ENCODE results near the gene LRRIQ3.
"Not testable (repeated sequence)": the region's sequence is repeated elsewhere in the genome, so short reads cannot be mapped to it uniquely, and the experiment has no call there.

Gene LRRIQ3

GRCh38 chr1:74199504-74199903 lies 1.5 kb upstream of the LRRIQ3 start:
- no peak overlapping the region for H3K27ac ChIP-seq
- no peaks in the 10 kb centered on the region for H3K36me3 ChIP-seq (replicated peaks)
- no peak overlapping the region for H3K4me3 ChIP-seq (ENCODE audit: low read depth, low read length)
- H3K27me3 ChIP-seq (replicated peaks): no peaks in the 10 kb centered on the region
- in situ Hi-C loops (cut with HindIII; ENCODE audit: low pct_ligation_motif_present, low sequenced_read_pairs): no loop called here
- TF ChIP-seq CTCF (IDR thresholded peaks at IDR 0.05; ENCODE audit: low read depth, low read length, missing control alignments): no peak
- DNase-seq: no peak

GRCh38 chr1:74197255-74197654 lies 721 bp downstream of the LRRIQ3 start:
- in situ Hi-C loops (cut with HindIII; ENCODE audit: low pct_ligation_motif_present, low sequenced_read_pairs): no loop called here
- no peak for TF ChIP-seq CTCF (IDR thresholded peaks at IDR 0.05; ENCODE audit: low read depth, low read length, missing control alignments)
- peak overlapping the region; percentile 62 for H3K27ac ChIP-seq
- no peaks in the 10 kb centered on the region for H3K27me3 ChIP-seq (replicated peaks)
- DNase-seq: no peak
- H3K4me3 ChIP-seq (ENCODE audit: low read depth, low read length): peak overlapping the region; percentile 89
- no peaks in the 10 kb centered on the region for H3K36me3 ChIP-seq (replicated peaks)

- Histone ChIP-seq H3K4me3 (ENCODE audit: low read depth, low read length) (no peak overlapping the region), H3K27ac (no peak overlapping the region), H3K27me3 (replicated peaks) (no peaks in the 10 kb centered on the region), H3K36me3 (replicated peaks) (no peaks in the 10 kb centered on the region)
- in situ Hi-C loops (cut with HindIII; ENCODE audit: low pct_ligation_motif_present, low sequenced_read_pairs): no loop called here
- TF ChIP-seq CTCF (IDR thresholded peaks at IDR 0.05; ENCODE audit: low read depth, low read length, missing control alignments): no peak
- no peak for DNase-seq
These were observed 2.6 kb downstream of the LRRIQ3 start for GRCh38 chr1:74195339-74195738.

- TF ChIP-seq CTCF (IDR thresholded peaks at IDR 0.05; ENCODE audit: low read depth, low read length, missing control alignments): no peak
- H3K27me3 ChIP-seq (replicated peaks): no peaks in the 10 kb centered on the region
- H3K4me3 ChIP-seq (ENCODE audit: low read depth, low read length): no peak overlapping the region
- no peak overlapping the region for H3K27ac ChIP-seq
- in situ Hi-C loops (cut with HindIII; ENCODE audit: low pct_ligation_motif_present, low sequenced_read_pairs): no loop called here
- peak; percentile 45 for DNase-seq
- no peaks in the 10 kb centered on the region for H3K36me3 ChIP-seq (replicated peaks)
These were observed 4.1 kb downstream of the LRRIQ3 start for GRCh38 chr1:74193908-74194307.

- Histone ChIP-seq H3K27me3 (replicated peaks) (no peaks in the 10 kb centered on the region), H3K4me3 (ENCODE audit: low read depth, low read length) (no peak overlapping the region), H3K27ac (no peak overlapping the region), H3K36me3 (replicated peaks) (no peaks in the 10 kb centered on the region)
- DNase-seq: peak; percentile 18
- in situ Hi-C loops (cut with HindIII; ENCODE audit: low pct_ligation_motif_present, low sequenced_read_pairs): no loop called here
- TF ChIP-seq CTCF (IDR thresholded peaks at IDR 0.05; ENCODE audit: low read depth, low read length, missing control alignments): no peak
These were observed 17.5 kb downstream of the LRRIQ3 start for GRCh38 chr1:74180490-74180889.

- in situ Hi-C loops (cut with HindIII; ENCODE audit: low pct_ligation_motif_present, low sequenced_read_pairs); H3K27me3 ChIP-seq (replicated peaks); H3K4me3 ChIP-seq (ENCODE audit: low read depth, low read length); H3K27ac ChIP-seq; H3K36me3 ChIP-seq (replicated peaks); DNase-seq: not testable (repeated sequence)
These were observed 23.6 kb downstream of the LRRIQ3 start for GRCh38 chr1:74174423-74174822.
